Endothelial cell (in vitro differentiated cells): ENCODE data around the gene TP63. TPM values are rescaled to one million over a fixed set of nuclear protein-coding genes. Genes with fewer than 3 reads are reported as not detected.

ENCODE experiments used
- DNase-seq: peaks from one replicate; pipeline ENCODE4 v3.0.0; 2021; ENCODE audit warnings: low spot score
- H3K27ac Mint-ChIP-seq: one replicate; pipeline ENCODE4 v1.8.0; 2021; ENCODE audit warnings: mixed read lengths, inconsistent platforms; ENCODE audit not compliant: unreplicated experiment
- H3K27me3 Mint-ChIP-seq: one replicate; pipeline ENCODE4 v1.8.0; 2021; ENCODE audit warnings: mild to moderate bottlenecking, moderate library complexity, mixed read lengths, inconsistent platforms; ENCODE audit not compliant: unreplicated experiment
- H3K36me3 Mint-ChIP-seq: one replicate; pipeline ENCODE4 v1.8.0; 2021; ENCODE audit warnings: mild to moderate bottlenecking, low read depth, mixed read lengths, inconsistent platforms; ENCODE audit not compliant: unreplicated experiment
- H3K4me1 Mint-ChIP-seq: one replicate; pipeline ENCODE4 v1.8.0; 2021; ENCODE audit warnings: mild to moderate bottlenecking, mixed read lengths, inconsistent platforms; ENCODE audit not compliant: unreplicated experiment
- H3K4me3 Mint-ChIP-seq: one replicate; pipeline ENCODE4 v1.8.0; 2021; ENCODE audit warnings: mild to moderate bottlenecking, mixed read lengths, inconsistent platforms; ENCODE audit not compliant: unreplicated experiment
- H3K9me3 Mint-ChIP-seq: one replicate; pipeline ENCODE4 v1.8.0; 2021; ENCODE audit warnings: mixed read lengths, inconsistent platforms; ENCODE audit not compliant: unreplicated experiment
- total RNA-seq: library from RNA; stranded (reverse); fragmentation: NEBNext Ultra II Directional; extraction: Animal tissue kit (Norgen Biotek cat#: 25700); gene quantifications from one replicate; pipeline ENCODE4 v1.2.1, GENCODE V29; 2021; ENCODE audit not compliant: unreplicated experiment
- TF ChIP-seq, protein P1 (sequence below): fragments of 200-600 bp; sonication (generic); IDR thresholded peaks from one replicate; pipeline ENCODE4 v1.5.0; 2021; ENCODE audit warnings: antibody characterized with exemption; ENCODE audit not compliant: unreplicated experiment

Gene TP63
- total RNA-seq, 1 donor from 2014 or later, result 1.0 TPM

DNA sequence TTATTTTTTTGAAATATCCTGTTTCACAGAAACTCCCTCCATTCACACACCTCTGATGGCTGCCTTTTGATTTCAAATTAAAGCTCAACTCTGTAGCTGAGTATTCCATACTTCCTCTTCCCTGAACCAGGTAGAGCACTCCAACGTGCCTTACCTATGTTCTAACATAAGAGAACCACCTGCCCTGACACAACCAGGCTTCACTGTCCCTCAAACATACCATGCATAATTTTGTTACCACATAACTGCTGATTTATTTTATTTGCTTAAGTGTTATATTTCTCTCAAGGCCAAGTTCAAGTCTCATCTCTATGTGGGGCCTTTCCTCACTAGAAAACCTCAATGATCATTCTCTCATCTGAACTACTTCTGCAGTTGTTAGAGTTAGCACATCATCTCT, 279.8 kb downstream of the TP63 start:
- H3K27me3 Mint-ChIP-seq, result no peaks in the 10 kb centered on the region
- H3K36me3 Mint-ChIP-seq, result no peaks in the 10 kb centered on the region
- no peak overlapping the region for H3K27ac Mint-ChIP-seq
- peaks cover 13% of the 10 kb centered on the region for H3K4me1 Mint-ChIP-seq
- H3K9me3 Mint-ChIP-seq, result no peaks in the 10 kb centered on the region
- TF ChIP-seq, protein P1, sequence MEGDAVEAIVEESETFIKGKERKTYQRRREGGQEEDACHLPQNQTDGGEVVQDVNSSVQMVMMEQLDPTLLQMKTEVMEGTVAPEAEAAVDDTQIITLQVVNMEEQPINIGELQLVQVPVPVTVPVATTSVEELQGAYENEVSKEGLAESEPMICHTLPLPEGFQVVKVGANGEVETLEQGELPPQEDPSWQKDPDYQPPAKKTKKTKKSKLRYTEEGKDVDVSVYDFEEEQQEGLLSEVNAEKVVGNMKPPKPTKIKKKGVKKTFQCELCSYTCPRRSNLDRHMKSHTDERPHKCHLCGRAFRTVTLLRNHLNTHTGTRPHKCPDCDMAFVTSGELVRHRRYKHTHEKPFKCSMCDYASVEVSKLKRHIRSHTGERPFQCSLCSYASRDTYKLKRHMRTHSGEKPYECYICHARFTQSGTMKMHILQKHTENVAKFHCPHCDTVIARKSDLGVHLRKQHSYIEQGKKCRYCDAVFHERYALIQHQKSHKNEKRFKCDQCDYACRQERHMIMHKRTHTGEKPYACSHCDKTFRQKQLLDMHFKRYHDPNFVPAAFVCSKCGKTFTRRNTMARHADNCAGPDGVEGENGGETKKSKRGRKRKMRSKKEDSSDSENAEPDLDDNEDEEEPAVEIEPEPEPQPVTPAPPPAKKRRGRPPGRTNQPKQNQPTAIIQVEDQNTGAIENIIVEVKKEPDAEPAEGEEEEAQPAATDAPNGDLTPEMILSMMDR, result no peak
- no peak for DNase-seq
- no peak overlapping the region for H3K4me3 Mint-ChIP-seq

DNA sequence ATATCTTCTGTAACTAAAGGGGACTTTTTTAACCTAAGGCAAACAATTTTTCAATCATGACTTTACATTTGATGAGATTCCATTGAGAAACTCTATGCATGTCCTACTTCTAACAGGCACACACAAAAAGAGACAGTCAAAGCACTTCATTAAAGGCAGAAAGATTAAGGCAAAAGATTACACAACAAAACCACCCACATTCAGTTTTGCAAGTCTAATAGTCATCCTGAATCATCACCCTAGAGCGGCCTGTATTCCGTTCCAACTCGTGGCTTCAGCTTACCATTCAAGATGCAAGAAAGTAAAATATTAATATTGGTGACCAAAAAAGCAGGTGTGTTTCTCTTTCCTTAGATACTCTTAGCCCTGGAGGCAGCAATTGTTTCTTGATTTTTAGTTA, 283.6 kb downstream of the TP63 start:
- DNase-seq, result no peak
- TF ChIP-seq, protein P1, result no peak
- Mint-ChIP-seq H3K9me3 (no peaks in the 10 kb centered on the region), H3K27ac (no peak overlapping the region), H3K4me1 (peaks cover 5% of the 10 kb centered on the region), H3K4me3 (no peak overlapping the region), H3K27me3 (no peaks in the 10 kb centered on the region), H3K36me3 (no peaks in the 10 kb centered on the region)

DNA sequence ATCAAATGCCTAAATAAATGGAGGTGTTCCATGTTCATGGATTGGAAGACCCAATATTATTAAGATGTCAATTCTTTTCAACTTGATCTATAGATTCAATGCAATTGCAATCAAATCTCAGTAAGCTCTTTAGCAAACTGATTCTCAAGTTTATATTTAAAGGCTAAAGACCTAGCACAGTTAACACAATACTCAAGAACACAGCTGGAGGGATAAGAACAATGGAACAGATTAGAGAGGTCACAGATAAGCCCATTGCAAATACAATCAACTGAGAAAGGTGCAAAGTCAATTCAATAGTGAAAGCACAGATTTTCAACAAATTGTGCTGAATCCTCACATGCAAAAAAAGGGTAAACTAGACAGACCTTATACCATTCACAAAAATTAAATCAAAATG, 290.6 kb downstream of the TP63 start:
- Mint-ChIP-seq H3K27ac (no peak overlapping the region), H3K27me3 (no peaks in the 10 kb centered on the region), H3K36me3 (no peaks in the 10 kb centered on the region), H3K9me3 (no peaks in the 10 kb centered on the region), H3K4me3 (no peak overlapping the region), H3K4me1 (no peaks in the 10 kb centered on the region)
- no peak for DNase-seq
- TF ChIP-seq, protein P1, result no peak

DNA sequence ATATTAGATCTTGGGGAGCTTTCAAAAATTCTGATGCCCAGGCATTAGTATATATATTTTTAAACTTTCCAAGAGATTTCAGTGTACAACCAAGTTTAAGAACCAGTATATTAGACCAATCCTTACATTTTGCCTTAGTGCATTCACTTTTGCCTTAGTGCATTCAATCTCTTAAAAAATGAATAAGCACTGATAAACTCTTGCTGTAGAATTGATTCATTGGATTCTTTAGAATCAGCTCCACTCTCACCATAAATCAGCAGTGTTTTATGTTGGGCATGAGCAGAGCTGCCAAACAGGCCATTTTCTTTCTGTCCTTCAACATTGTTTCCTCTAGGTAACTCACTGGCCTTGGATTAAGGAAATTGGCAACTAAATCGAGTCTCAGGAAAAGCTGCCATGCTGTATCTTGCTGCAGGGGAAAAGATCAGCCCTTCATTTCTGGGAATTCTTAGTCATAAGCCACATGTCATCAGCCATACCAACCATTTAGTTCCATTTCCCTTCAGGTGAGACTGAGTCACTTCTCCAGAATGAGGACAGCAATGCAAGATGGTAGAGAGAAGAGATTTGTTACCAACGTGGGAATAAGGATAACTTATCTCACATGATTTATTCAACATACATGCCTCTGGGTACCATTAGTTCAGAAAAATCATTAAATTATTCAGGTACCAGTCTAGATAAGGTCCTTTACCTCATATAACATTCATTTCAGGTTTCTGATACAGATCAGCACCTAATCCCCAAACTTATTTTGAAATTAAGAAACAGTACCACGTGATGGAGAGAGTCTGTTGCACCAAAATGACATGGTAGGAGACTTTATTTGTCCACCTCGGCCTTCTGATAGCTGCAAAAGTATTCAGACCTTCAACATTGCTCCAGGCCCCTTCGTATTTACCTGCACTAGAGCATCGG, 297.0 kb downstream of the TP63 start:
- TF ChIP-seq, protein P1, result no peak
- DNase-seq, result no peak
- H3K36me3 Mint-ChIP-seq, result no peaks in the 10 kb centered on the region
- no peak overlapping the region for H3K27ac Mint-ChIP-seq
- no peaks in the 10 kb centered on the region for H3K4me1 Mint-ChIP-seq
- H3K4me3 Mint-ChIP-seq, result no peak overlapping the region
- H3K27me3 Mint-ChIP-seq, result no peaks in the 10 kb centered on the region
- no peaks in the 10 kb centered on the region for H3K9me3 Mint-ChIP-seq

DNA sequence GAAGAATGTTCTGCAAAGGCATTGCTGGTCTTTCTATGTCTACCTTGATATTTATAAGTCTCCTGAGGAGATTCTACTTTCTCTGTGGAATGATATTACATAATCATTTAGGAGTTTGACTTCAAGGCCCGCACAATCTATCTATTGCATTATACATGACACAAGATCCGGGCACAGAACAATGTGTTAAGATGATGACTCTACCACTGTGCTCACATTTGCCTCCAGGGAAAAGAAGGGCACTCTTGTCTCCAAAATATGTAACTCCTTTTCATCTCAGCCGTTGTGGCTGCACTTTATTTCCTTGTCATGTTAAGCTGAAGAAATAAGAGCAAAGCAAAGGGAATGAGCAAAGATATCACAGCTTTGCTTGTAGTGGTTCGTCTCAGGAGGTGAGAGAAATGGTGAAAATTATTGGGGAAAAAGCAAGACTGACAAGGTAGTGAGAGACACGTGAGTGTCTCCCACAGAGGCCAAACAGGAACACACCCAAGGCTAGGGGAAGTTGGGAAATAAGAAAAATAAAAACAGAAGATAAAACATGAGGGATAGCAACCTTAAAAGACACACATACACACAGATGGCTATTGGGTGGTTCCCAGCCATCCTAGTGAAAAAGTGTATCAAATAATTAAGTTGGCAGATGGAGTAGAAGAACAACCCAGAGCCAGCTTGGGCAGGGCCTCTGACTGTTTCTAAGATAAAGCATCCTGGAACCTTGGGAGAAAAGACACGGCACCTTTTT, 305.2 kb downstream of the TP63 start:
- H3K4me3 Mint-ChIP-seq, result no peak overlapping the region

More for the DNA sequence above, 305.2 kb downstream of the TP63 start:
- no peak overlapping the region for H3K27ac Mint-ChIP-seq
- H3K27me3 Mint-ChIP-seq, result no peaks in the 10 kb centered on the region
- H3K36me3 Mint-ChIP-seq, result no peaks in the 10 kb centered on the region
- H3K9me3 Mint-ChIP-seq, result no peaks in the 10 kb centered on the region
- peaks cover 3% of the 10 kb centered on the region for H3K4me1 Mint-ChIP-seq
- TF ChIP-seq, protein P1, result no peak
- DNase-seq, result no peak
